ENCODE results near the gene HMGB1.

HMGB1 gene

GRCh38 chr13:30465593-30466357 is at the start of gene HMGB1:
HMGB1 (minus strand) TSS chr13:30465936; CDS start chr13:30463680, 2,256 bp downstream.
- TF ChIP-seq CTCF (IDR thresholded peaks at IDR 0.05; ENCODE audit: low read depth, low read length): no peak
- H3K4me3 ChIP-seq (ENCODE audit: low read depth, low read length): peak within 1 kb of the TSS; percentile 74

- no peak overlapping the region for H3K4me3 ChIP-seq (ENCODE audit: low read depth, low read length)
- TF ChIP-seq CTCF (IDR thresholded peaks at IDR 0.05; ENCODE audit: low read depth, low read length): no peak
Measured at GRCh38 chr13:30510811-30511371, 45.2 kb upstream of the HMGB1 start.

GRCh38 chr13:30510091-30510490 is 44.4 kb upstream of the HMGB1 start:
- no peak overlapping the region for H3K4me3 ChIP-seq (ENCODE audit: low read depth, low read length)
- no peak for TF ChIP-seq CTCF (IDR thresholded peaks at IDR 0.05; ENCODE audit: low read depth, low read length)

- TF ChIP-seq CTCF (IDR thresholded peaks at IDR 0.05; ENCODE audit: low read depth, low read length): no peak
Measured at GRCh38 chr13:30509254-30510050, 43.7 kb upstream of the HMGB1 start.

GRCh38 chr13:30504081-30504480 is 38.3 kb upstream of the HMGB1 start:
- H3K4me3 ChIP-seq (ENCODE audit: low read depth, low read length): no peak overlapping the region
- no peak for TF ChIP-seq CTCF (IDR thresholded peaks at IDR 0.05; ENCODE audit: low read depth, low read length)

More at GRCh38 chr13:30509254-30510050, 43.7 kb upstream of the HMGB1 start:
- no peak overlapping the region for H3K4me3 ChIP-seq (ENCODE audit: low read depth, low read length)

- no peak overlapping the region for H3K4me3 ChIP-seq (ENCODE audit: low read depth, low read length)
- TF ChIP-seq CTCF (IDR thresholded peaks at IDR 0.05; ENCODE audit: low read depth, low read length): no peak
Measured at GRCh38 chr13:30502237-30502636, 36.5 kb upstream of the HMGB1 start.

Data from WI38 (cell line).